HUES6 (cell line): ENCODE data around the gene RDH12.

Experiments used
- H3K27ac ChIP-seq: 2 replicates; pipeline ENCODE4 v1.7.0; 2013; ENCODE audit warnings: low read depth, mild to moderate bottlenecking, low read length, inconsistent platforms
- H3K27me3 ChIP-seq: 2 replicates; pipeline ENCODE4 v1.6.1; 2013; ENCODE audit warnings: low read length; ENCODE audit not compliant: control insufficient read depth, insufficient read depth
- H3K36me3 ChIP-seq: 2 replicates; pipeline ENCODE4 v1.6.1; 2013; ENCODE audit warnings: low read length; ENCODE audit not compliant: control insufficient read depth, insufficient read depth
- H3K4me1 ChIP-seq: 2 replicates; pipeline ENCODE4 v1.6.1; 2013; ENCODE audit warnings: low read length; ENCODE audit not compliant: control insufficient read depth, insufficient read depth
- H3K4me3 ChIP-seq: 2 replicates; pipeline ENCODE4 v1.5.1; 2013; ENCODE audit warnings: low read depth, low read length
- H3K9ac ChIP-seq: one replicate; pipeline ENCODE4 v1.6.1; 2013; ENCODE audit warnings: mild to moderate bottlenecking, low read length
- H3K9me3 ChIP-seq: 2 replicates; pipeline ENCODE4 v1.6.1; 2013; ENCODE audit warnings: low read depth, low read length; ENCODE audit not compliant: control insufficient read depth, insufficient read depth

RDH12 gene

DNA sequence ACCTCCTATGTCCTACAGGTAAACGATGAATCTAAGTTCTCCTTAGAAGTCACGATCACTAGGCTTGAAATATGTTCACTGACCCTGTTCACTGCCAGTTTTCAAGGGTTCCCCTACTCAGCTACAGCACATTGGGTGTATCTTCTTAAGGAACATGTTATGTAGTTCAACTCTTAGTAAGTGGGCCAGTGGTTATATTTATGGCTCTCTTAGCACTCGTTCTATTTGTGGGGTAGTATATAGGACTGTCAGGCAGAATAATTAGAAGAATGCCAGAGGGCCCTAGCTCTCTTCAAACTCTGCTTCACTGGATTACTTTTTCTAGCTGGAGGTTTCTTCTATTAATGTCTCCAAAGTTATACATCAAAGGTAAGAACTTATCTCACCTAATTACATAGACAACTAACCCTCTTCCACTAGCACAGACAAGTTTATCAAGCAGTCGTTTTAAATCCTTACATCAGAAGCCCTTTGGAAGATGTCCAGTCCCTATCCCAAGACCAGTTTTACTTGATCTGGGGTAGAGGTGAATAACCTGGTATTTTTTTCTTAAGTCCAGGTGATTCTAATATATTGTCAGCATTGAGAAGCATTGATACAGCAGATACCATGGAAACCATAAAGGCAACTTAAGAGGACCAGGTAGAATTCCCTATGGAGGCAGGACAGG, 75.1 kb downstream of the RDH12 start:
- Histone ChIP-seq H3K27ac (no peak overlapping the region), H3K4me3 (no peak overlapping the region), H3K9ac (no peak overlapping the region), H3K9me3 (no peaks in the 10 kb centered on the region), H3K36me3 (peaks cover 96% of the 10 kb centered on the region), H3K27me3 (no peaks in the 10 kb centered on the region), H3K4me1 (no peaks in the 10 kb centered on the region)

DNA sequence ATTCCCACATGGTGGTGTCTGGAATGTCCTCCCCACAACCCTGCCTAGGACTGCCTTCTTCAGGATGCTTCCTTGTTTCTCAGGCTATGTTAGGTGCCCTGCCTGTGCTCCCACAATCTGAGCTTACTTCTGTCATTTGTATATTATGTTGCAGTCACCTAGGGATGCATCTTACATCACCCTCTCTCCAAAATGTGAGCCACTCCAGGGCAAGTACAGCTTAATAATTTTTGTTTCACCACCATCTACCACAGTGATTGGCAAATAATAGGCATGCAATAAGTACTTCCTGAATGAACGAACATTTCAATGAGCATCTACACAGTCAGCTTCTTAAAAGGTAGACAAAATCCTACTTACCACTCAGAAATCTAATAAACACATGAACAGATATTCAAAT, 77.1 kb downstream of the RDH12 start:
- no peak overlapping the region for H3K4me3 ChIP-seq
- no peak overlapping the region for H3K9ac ChIP-seq
- H3K36me3 ChIP-seq = peaks cover 96% of the 10 kb centered on the region

DNA sequence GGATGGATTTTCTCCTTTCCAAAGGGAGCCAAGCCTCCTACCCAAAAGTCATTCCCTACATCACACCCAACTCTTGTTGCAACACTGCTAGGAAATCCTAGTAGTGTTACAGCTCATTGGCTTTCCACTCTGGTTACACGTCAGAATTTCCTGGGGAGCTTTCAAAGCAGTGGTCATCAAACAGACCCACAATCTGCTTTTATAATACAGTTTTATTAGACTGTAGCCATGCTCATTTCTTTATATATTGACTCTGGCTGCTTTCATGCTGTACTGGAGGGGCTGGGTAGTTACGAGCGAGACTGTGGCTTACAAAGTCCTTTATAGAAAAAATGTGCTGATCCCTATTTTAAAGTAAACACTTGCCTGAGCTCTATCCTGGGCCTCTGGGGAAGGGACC, 80.4 kb downstream of the RDH12 start:
- Histone ChIP-seq H3K27me3 (no peaks in the 10 kb centered on the region), H3K9ac (no peak overlapping the region), H3K4me1 (no peaks in the 10 kb centered on the region), H3K36me3 (peaks cover 95% of the 10 kb centered on the region), H3K9me3 (no peaks in the 10 kb centered on the region), H3K4me3 (no peak overlapping the region), H3K27ac (no peak overlapping the region)

More for the DNA sequence above, 77.1 kb downstream of the RDH12 start:
- Histone ChIP-seq H3K27ac (no peak overlapping the region), H3K27me3 (no peaks in the 10 kb centered on the region), H3K9me3 (no peaks in the 10 kb centered on the region), H3K4me1 (no peaks in the 10 kb centered on the region)
